Measurements from ENCODE around the gene PAFAH1B1. TPM values are rescaled to one million over a fixed set of nuclear protein-coding genes. Genes with fewer than 3 reads are reported as not detected.

PAFAH1B1 gene
- total RNA-seq, 2 donors from 2014 or later, result 102 to 164 TPM

DNA sequence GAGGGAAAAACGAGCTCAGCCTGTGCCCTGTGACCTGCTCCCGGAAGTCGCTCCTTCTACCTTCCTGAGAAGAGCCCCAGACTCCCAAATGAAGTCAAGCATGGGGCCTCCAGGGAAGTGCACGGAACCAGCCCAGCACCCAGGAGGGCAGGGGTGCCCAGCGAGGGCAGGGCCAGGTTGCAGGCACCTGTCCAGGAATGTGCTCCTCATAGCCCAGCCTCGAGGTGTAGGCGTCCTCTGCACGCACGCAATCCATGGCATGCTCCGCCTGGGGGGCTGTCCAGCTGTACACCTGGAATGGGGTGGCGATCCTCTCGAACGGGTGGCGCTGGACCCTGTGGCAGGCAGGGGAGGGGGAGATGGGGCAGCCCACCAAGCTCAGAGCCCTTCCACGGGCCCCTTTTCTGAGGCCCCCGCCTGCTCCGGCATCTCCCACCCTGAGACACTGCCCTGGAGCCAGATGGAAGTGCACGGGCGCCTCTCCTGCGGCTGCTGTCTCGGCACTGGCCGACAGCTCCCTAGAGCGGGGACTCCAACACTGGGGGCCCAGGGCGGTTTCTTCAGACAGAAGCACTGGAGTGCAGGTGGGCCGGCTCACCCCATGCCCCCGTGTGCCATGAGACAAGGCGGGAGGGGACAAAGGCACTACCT lies 107.2 kb downstream of the PAFAH1B1 start:
- H3K27ac ChIP-seq, result no peak overlapping the region
- H3K27me3 ChIP-seq (replicated peaks; ENCODE audit: insufficient read depth), result no peaks in the 10 kb centered on the region
- no peak for TF ChIP-seq CTCF (IDR thresholded peaks at IDR 0.05)
- no peak overlapping the region for H3K4me3 ChIP-seq
- H3K9me3 ChIP-seq, result no peaks in the 10 kb centered on the region
- ATAC-seq (ENCODE audit: insufficient number of reproducible peaks, low FRiP score, low read depth), result no peak
- DNase-seq (ENCODE audit: low spot score), result no peak
- no peaks in the 10 kb centered on the region for H3K4me1 ChIP-seq (ENCODE audit: control insufficient read depth in 1 of 2, low read depth in 2 of 2)
- H3K36me3 ChIP-seq, result peaks cover 57% of the 10 kb centered on the region

- no peaks in the 10 kb centered on the region for H3K4me1 ChIP-seq (ENCODE audit: control insufficient read depth in 1 of 2, low read depth in 2 of 2)
- DNase-seq (ENCODE audit: low spot score) (no peak), ATAC-seq (ENCODE audit: insufficient number of reproducible peaks, low FRiP score, low read depth) (no peak)
- no peak overlapping the region for H3K27ac ChIP-seq
- no peak for TF ChIP-seq CTCF (IDR thresholded peaks at IDR 0.05)
- H3K36me3 ChIP-seq, result peaks cover 50% of the 10 kb centered on the region
- H3K4me3 ChIP-seq, result no peak overlapping the region
- no peaks in the 10 kb centered on the region for H3K9me3 ChIP-seq
- no peaks in the 10 kb centered on the region for H3K27me3 ChIP-seq (replicated peaks; ENCODE audit: insufficient read depth)
Observed at GRCh38 chr17:2701161-2701995, 107.9 kb downstream of the PAFAH1B1 start.

DNA sequence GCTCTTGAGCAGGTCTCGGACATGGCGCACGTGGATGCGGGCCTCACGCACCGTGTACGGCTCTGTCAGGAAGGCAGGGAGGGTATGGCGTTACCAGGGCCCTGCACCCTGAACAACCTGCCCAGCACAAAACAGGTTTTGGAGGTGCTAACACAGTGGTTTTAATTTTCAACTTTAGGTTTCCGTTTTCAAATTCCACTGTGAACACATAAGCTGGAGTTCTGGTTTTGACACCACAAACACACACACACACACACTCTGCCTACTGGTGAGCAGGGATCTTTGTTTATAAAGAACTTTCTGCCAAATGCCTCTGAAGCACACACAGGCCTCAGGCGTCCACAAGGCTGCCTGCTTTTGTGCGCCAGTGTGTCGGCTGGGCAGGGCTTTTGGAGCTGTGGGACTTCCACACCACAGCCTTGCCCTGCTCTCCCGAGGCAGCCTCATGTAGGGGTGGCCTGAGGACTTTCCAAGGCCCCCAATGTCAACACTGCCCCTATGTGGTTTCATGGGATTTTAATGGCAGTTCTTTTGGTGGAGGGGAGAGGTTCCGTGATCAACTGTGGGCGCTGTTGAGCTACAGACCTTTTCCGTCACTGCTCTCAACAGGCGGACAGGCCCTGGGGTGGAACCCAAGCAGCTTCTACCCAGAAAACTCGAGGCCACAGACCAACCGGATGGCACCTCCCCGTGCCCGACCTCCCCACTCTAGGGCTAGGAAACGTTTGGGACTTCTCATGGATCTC lies 108.7 kb downstream of the PAFAH1B1 start:
- no peak overlapping the region for H3K4me3 ChIP-seq
- peaks cover 1 to 2% of the 10 kb centered on the region in 2 donors for H3K4me1 ChIP-seq (ENCODE audit: control insufficient read depth in 1 of 2, low read depth in 2 of 2)
- no peak overlapping the region for H3K27ac ChIP-seq
- H3K9me3 ChIP-seq, result no peaks in the 10 kb centered on the region
- DNase-seq (ENCODE audit: low spot score) (no peak), ATAC-seq (ENCODE audit: insufficient number of reproducible peaks, low FRiP score, low read depth) (no peak)
- H3K27me3 ChIP-seq (replicated peaks; ENCODE audit: insufficient read depth), result no peaks in the 10 kb centered on the region
- peaks cover 42% of the 10 kb centered on the region for H3K36me3 ChIP-seq
- TF ChIP-seq CTCF (IDR thresholded peaks at IDR 0.05), result no peak

DNA sequence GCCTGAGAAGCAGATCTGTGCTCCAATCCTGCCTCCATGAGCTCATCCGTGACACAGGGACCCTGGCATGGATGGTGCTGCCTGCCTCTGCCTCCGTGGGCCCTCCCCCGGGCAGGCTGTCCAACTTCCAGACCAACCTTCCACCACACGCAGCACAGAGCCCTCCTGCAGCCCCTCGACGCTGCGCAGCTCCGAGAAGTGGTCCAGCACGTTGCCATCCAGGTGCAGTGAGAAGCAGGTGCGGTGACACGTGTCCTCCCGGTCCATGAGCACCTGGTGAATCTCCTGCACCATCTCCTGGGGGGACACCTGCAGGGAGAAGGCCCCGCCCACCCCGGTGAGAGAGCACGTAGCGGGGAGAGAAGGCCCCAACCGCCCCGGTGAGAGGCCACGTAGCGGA lies 109.7 kb downstream of the PAFAH1B1 start:
- ATAC-seq (ENCODE audit: insufficient number of reproducible peaks, low FRiP score, low read depth) (no peak), DNase-seq (ENCODE audit: low spot score) (no peak)
- no peak for TF ChIP-seq CTCF (IDR thresholded peaks at IDR 0.05)
- H3K27me3 ChIP-seq (replicated peaks; ENCODE audit: insufficient read depth), result no peaks in the 10 kb centered on the region
- peaks cover 10 to 12% of the 10 kb centered on the region in 2 donors for H3K4me1 ChIP-seq (ENCODE audit: control insufficient read depth in 1 of 2, low read depth in 2 of 2)
- H3K4me3 ChIP-seq, result no peak overlapping the region
- H3K36me3 ChIP-seq, result peaks cover 32% of the 10 kb centered on the region
- H3K9me3 ChIP-seq, result no peaks in the 10 kb centered on the region
- no peak overlapping the region for H3K27ac ChIP-seq

DNA sequence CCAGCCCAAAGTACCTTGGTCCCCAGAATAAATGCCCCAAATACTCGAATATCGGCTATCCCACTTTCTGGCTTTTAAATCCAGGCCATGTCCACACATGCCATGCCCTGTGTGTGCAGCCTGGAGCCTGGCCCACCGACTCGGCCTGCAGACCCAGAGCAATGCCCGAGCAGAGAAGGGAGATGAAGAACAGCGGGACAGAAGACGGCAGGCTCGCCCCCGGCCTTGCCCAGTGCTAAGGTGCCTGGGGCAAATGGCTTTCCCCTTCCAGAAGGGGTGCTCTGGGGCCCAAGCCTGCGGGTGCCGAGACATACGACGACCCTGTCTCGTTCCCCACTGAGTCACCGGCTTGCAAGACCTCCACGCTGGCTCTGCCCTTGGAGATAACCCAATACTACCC lies 110.2 kb downstream of the PAFAH1B1 start:
- DNase-seq (ENCODE audit: low spot score), result no peak
- TF ChIP-seq CTCF (IDR thresholded peaks at IDR 0.05), result no peak
- H3K9me3 ChIP-seq, result no peaks in the 10 kb centered on the region
- peaks cover 31% of the 10 kb centered on the region for H3K36me3 ChIP-seq
- H3K27ac ChIP-seq, result no peak overlapping the region
- no peak overlapping the region for H3K4me3 ChIP-seq
- no peak for ATAC-seq (ENCODE audit: insufficient number of reproducible peaks, low FRiP score, low read depth)
- no peaks in the 10 kb centered on the region for H3K27me3 ChIP-seq (replicated peaks; ENCODE audit: insufficient read depth)
- peaks cover 14 to 16% of the 10 kb centered on the region in 2 donors for H3K4me1 ChIP-seq (ENCODE audit: control insufficient read depth in 1 of 2, low read depth in 2 of 2)
